Neural progenitor cell (in vitro differentiated cells): ENCODE results near the gene SFXN2. TPM values are rescaled to one million over a fixed set of nuclear protein-coding genes. Genes with fewer than 3 reads are reported as not detected.

ENCODE experiments used
- DNase-seq: peaks from one replicate; pipeline ENCODE4 v3.0.0-alpha.2; 2016; ENCODE audit warnings: low spot score
- H2AFZ ChIP-seq: fragments of 200-600 bp; sonication (generic); replicated peaks from 2 replicates; pipeline ENCODE4 v1.6.1; 2016; ENCODE audit warnings: antibody characterized with exemption
- H3F3A ChIP-seq: fragments of 200-600 bp; sonication (generic); 2 replicates; pipeline ENCODE4 v1.6.1; 2016; ENCODE audit warnings: antibody characterized with exemption, low read depth
- H3K27ac ChIP-seq: fragments of 200-600 bp; sonication (generic); 2 replicates; pipeline ENCODE4 v1.5.1; 2016; ENCODE audit warnings: mild to moderate bottlenecking
- H3K27me3 ChIP-seq: fragments of 200-600 bp; sonication (generic); 2 replicates; pipeline ENCODE4 v1.6.1; 2016; ENCODE audit warnings: mild to moderate bottlenecking, moderate library complexity
- H3K36me3 ChIP-seq: fragments of 200-600 bp; sonication (generic); 2 replicates; pipeline ENCODE4 v1.5.1; 2016
- H3K4me1 ChIP-seq: fragments of 200-600 bp; sonication (generic); 2 replicates; pipeline ENCODE4 v1.6.1; 2016; ENCODE audit warnings: mixed run types
- H3K4me2 ChIP-seq: fragments of 200-600 bp; sonication (generic); 2 replicates; pipeline ENCODE4 v1.6.1; 2016
- H3K4me3 ChIP-seq: fragments of 200-600 bp; sonication (generic); 2 replicates; pipeline ENCODE4 v1.5.1; 2016
- H3K79me2 ChIP-seq: fragments of 200-600 bp; sonication (generic); 2 replicates; pipeline ENCODE4 v1.6.1; 2016; ENCODE audit warnings: low read depth
- H3K9ac ChIP-seq: fragments of 200-600 bp; sonication (generic); 2 replicates; pipeline ENCODE4 v1.6.1; 2016
- H3K9me3 ChIP-seq: fragments of 200-600 bp; sonication (generic); 2 replicates; pipeline ENCODE4 v1.5.1; 2016; ENCODE audit warnings: low read depth
- H4K20me1 ChIP-seq: fragments of 200-600 bp; sonication (generic); 2 replicates; pipeline ENCODE4 v1.6.1; 2016; ENCODE audit warnings: low read depth
- H3K27ac Mint-ChIP-seq: 3 replicates; pipeline ENCODE4 v1.8.0; 2021; ENCODE audit warnings: mixed read lengths
- H3K27me3 Mint-ChIP-seq: 2 replicates; pipeline ENCODE4 v1.8.0; 2022; ENCODE audit warnings: low read depth, mild to moderate bottlenecking, inconsistent platforms, moderate library complexity, mixed read lengths; ENCODE audit not compliant: insufficient read depth
- H3K36me3 Mint-ChIP-seq: 3 replicates; pipeline ENCODE4 v1.8.0; 2021; ENCODE audit warnings: mixed read lengths
- H3K4me1 Mint-ChIP-seq: 3 replicates; pipeline ENCODE4 v1.8.0; 2021; ENCODE audit warnings: mixed read lengths
- H3K4me3 Mint-ChIP-seq: 3 replicates; pipeline ENCODE4 v1.8.0; 2021; ENCODE audit warnings: mild to moderate bottlenecking, moderate library complexity, mixed read lengths
- H3K9me3 Mint-ChIP-seq: 3 replicates; pipeline ENCODE4 v1.8.0; 2020; ENCODE audit warnings: mixed read lengths
- EZH2 ChIP-seq: fragments of 200-600 bp; sonication (generic); IDR thresholded peaks from 2 replicates; pipeline ENCODE4 v1.6.1; 2017; ENCODE audit warnings: antibody characterized with exemption, mild to moderate bottlenecking, moderate library complexity
- EZH2phosphoT487 ChIP-seq: fragments of 200-600 bp; sonication (generic); IDR thresholded peaks from 2 replicates; pipeline ENCODE4 v1.6.1; 2017; ENCODE audit warnings: antibody characterized with exemption
- total RNA-seq: library from RNA; depleted of rRNA; stranded (reverse); fragments of >200 nt; gene quantifications from 2 replicates; pipeline ENCODE4 v1.2.3, GENCODE V29; 2015; ENCODE audit warnings: low replicate concordance
- TF ChIP-seq, protein P1 (sequence below): fragments of 200-600 bp; sonication (generic); IDR thresholded peaks from 2 replicates; pipeline ENCODE4 v1.5.1; 2017; ENCODE audit warnings: antibody characterized with exemption, mild to moderate bottlenecking

SFXN2 gene
- total RNA-seq, 1 donor from 2014 or later = 6.4 TPM

DNA sequence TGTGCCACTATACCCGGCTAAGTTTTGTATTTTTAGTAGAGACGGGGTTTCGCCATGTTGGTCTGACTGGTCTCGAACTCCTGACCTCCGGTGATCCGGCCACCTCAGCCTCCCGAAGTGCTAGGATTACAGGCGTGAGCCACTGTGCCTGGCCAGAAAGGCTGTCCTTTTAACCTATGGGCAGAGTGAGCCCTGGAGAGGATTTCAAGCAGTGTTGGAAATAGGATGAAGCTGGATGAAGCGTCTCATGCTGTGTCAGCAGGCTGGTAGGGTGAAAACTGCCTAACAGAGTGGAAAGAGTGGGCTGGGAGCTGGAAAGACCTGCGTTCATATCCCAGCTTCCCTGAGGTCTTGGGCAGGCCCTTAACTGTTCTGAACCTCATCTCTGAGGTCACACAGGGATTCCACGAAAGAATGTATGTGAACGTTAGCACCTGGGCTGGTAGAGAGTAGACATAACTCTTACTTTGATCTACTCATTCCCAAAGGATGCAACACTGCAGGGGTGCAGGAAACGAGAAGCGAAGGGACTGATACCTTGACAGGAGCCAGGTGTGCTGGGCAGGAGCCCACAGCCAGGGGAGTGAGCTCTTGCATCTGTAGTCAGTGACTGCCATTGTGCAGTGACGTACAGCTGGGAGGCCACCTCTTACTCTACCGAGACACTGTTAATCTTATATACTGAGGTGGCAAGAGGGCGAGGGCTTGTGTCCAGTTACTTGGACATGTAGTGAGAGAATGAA lies 63.4 kb downstream of the SFXN2 start:
- peaks cover 34% of the 10 kb centered on the region for H3F3A ChIP-seq
- no peaks in the 10 kb centered on the region for H3K27me3 ChIP-seq
- peak overlapping the region; percentile 80 for H3K4me2 ChIP-seq
- H3K36me3 ChIP-seq = no peaks in the 10 kb centered on the region
- Mint-ChIP-seq H3K9me3 (no peaks in the 10 kb centered on the region), H3K27me3 (peaks cover 4% of the 10 kb centered on the region), H3K4me3 (peak overlapping the region; percentile 34), H3K4me1 (peaks cover 84% of the 10 kb centered on the region), H3K27ac (peak overlapping the region; percentile 51), H3K36me3 (no peaks in the 10 kb centered on the region)
- DNase-seq = no peak
- no peak overlapping the region for H3K9ac ChIP-seq
- H3K4me3 ChIP-seq = no peak overlapping the region
- no peaks in the 10 kb centered on the region for H3K79me2 ChIP-seq
- H3K27ac ChIP-seq = no peak overlapping the region
- H4K20me1 ChIP-seq = peaks cover 34% of the 10 kb centered on the region
- TF ChIP-seq EZH2 (no peak), EZH2phosphoT487 (no peak)
- TF ChIP-seq, protein P1, sequence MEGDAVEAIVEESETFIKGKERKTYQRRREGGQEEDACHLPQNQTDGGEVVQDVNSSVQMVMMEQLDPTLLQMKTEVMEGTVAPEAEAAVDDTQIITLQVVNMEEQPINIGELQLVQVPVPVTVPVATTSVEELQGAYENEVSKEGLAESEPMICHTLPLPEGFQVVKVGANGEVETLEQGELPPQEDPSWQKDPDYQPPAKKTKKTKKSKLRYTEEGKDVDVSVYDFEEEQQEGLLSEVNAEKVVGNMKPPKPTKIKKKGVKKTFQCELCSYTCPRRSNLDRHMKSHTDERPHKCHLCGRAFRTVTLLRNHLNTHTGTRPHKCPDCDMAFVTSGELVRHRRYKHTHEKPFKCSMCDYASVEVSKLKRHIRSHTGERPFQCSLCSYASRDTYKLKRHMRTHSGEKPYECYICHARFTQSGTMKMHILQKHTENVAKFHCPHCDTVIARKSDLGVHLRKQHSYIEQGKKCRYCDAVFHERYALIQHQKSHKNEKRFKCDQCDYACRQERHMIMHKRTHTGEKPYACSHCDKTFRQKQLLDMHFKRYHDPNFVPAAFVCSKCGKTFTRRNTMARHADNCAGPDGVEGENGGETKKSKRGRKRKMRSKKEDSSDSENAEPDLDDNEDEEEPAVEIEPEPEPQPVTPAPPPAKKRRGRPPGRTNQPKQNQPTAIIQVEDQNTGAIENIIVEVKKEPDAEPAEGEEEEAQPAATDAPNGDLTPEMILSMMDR = no peak
- no peak overlapping the region for H2AFZ ChIP-seq
- no peaks in the 10 kb centered on the region for H3K9me3 ChIP-seq
- peaks cover 55% of the 10 kb centered on the region for H3K4me1 ChIP-seq

DNA sequence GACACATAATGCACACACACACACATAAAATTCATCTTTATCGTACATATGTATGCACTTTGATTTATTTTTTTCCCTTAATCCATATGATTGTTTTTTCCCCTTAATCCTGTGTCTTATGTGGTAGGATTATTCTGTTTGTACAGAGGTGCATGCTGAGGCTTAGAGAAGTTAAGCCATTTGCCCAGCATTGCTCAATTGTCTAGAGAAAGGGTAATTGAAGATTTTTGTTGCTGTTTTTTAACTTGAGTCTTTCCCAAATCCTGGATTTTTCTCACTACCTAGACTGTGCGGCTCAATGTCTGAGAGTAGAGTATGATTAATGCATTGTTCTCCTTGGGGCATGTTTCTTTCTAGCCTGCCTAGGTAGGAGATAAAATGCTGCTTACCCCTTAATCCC lies 64.3 kb downstream of the SFXN2 start:
- Histone ChIP-seq H3K9me3 (no peaks in the 10 kb centered on the region), H3K36me3 (no peaks in the 10 kb centered on the region), H3K4me3 (no peak overlapping the region), H3K9ac (no peak overlapping the region), H3K27me3 (no peaks in the 10 kb centered on the region), H4K20me1 (peaks cover 34% of the 10 kb centered on the region), H3K4me2 (peak overlapping the region; percentile 80), H3K4me1 (peaks cover 55% of the 10 kb centered on the region), H2AFZ (no peak overlapping the region), H3F3A (peaks cover 34% of the 10 kb centered on the region), H3K27ac (no peak overlapping the region), H3K79me2 (no peaks in the 10 kb centered on the region)
- Mint-ChIP-seq H3K9me3 (no peaks in the 10 kb centered on the region), H3K27ac (no peak overlapping the region), H3K27me3 (peaks cover 4% of the 10 kb centered on the region), H3K4me3 (peak overlapping the region; percentile 34), H3K36me3 (no peaks in the 10 kb centered on the region), H3K4me1 (peaks cover 82% of the 10 kb centered on the region)
- no peak for TF ChIP-seq EZH2phosphoT487
- TF ChIP-seq, protein P1 = no peak
- no peak for TF ChIP-seq EZH2
- DNase-seq = no peak

DNA sequence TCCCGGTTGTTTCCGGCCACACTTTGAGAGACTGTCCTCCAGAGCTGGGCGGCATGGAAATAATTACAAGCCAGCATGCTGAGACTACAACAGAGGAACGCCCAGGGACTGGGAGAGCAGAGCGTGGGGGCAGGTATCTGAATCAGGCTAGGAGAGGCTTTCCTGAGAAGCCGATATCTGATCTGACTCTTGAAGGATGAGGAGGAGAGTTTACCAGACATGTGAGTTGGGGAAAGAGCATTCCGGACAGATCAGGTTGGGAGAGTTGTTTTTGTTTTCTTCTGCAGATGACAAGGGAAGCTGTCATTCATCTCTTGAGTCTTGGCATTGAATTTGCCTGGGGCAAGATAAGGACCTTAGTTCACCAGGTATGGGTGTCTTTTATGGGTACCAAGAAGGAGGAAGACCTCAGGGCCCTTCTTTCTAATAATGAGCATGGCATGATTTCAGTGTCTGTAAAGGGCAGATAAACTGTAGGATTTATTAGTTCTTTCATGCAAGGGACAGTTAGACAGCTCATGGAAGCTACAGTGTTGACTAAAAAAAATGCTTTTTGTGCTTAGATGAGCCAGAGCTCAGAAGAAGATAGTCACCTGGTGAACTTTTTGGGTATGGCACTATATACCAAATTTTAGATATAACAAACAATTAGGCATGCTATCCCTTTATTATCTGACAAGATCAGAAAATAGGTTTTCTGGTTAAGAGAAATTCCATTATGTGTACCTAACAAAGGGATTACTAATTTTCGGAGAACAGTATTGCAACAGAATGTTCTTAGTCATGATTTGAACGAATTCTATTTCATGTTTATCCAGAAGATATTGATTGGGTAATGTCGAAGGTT lies 65.5 kb downstream of the SFXN2 start:
- H3K9ac ChIP-seq = no peak overlapping the region
- Mint-ChIP-seq H3K9me3 (no peaks in the 10 kb centered on the region), H3K27me3 (peaks cover 4% of the 10 kb centered on the region), H3K4me1 (peaks cover 75% of the 10 kb centered on the region), H3K27ac (no peak overlapping the region), H3K36me3 (no peaks in the 10 kb centered on the region), H3K4me3 (no peak overlapping the region)
- no peaks in the 10 kb centered on the region for H3K27me3 ChIP-seq
- TF ChIP-seq EZH2 (no peak), EZH2phosphoT487 (no peak)
- TF ChIP-seq, protein P1 = no peak
- no peak overlapping the region for H3K4me2 ChIP-seq
- H3K4me3 ChIP-seq = no peak overlapping the region
- no peak for DNase-seq
- no peak overlapping the region for H2AFZ ChIP-seq
- H3K9me3 ChIP-seq = no peaks in the 10 kb centered on the region
- H3F3A ChIP-seq = peaks cover 34% of the 10 kb centered on the region
- peaks cover 34% of the 10 kb centered on the region for H4K20me1 ChIP-seq
- H3K27ac ChIP-seq = no peak overlapping the region
- H3K79me2 ChIP-seq = no peaks in the 10 kb centered on the region
- no peaks in the 10 kb centered on the region for H3K36me3 ChIP-seq
- peaks cover 55% of the 10 kb centered on the region for H3K4me1 ChIP-seq
